GM13977 (cell line): ENCODE data around the gene PEAK1.

Experiments
- DNase-seq: peaks from one replicate; pipeline ENCODE4 v3.0.0; 2012; ENCODE audit warnings: low spot score
- in situ Hi-C: fragments of 300-500 bp; cut with MboI; formaldehyde crosslinking; loops from one replicate; pipeline ENCODE4 v1.12.0; 2022; ENCODE audit warnings: low sequenced_read_pairs, low pct_unique_long_range_greater_than_20kb, mixed read lengths, inconsistent platforms; ENCODE audit not compliant: unreplicated experiment
- TF ChIP-seq, protein P1 (sequence below): IDR thresholded peaks from 2 replicates; pipeline ENCODE4 v1.5.1; 2012; ENCODE audit warnings: mild to moderate bottlenecking, control low read depth; ENCODE audit not compliant: insufficient read depth; ENCODE audit errors: extremely low read depth, missing control alignments

PEAK1 gene

DNA sequence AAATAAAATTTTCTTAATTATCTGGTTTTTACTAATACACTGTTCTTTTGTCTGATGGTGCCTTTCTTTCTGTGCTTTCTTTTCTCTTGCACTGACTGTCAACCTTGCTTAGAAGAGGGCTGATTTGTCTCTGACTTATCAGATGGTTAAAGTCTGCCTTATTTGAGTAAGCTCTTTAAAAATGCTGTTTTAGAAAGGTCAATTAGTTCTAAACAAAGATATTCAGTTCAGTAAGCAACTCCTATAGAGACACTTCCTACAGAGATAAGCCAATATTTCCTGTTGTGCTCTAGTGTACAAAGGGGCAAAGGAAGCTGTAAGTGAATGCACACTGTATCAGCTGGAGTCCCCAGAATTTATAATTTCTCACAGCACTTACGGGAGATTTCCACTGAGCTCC, 195.6 kb downstream of the PEAK1 start:
- in situ Hi-C loops = no loop called here
- DNase-seq = no peak
- TF ChIP-seq, protein P1, sequence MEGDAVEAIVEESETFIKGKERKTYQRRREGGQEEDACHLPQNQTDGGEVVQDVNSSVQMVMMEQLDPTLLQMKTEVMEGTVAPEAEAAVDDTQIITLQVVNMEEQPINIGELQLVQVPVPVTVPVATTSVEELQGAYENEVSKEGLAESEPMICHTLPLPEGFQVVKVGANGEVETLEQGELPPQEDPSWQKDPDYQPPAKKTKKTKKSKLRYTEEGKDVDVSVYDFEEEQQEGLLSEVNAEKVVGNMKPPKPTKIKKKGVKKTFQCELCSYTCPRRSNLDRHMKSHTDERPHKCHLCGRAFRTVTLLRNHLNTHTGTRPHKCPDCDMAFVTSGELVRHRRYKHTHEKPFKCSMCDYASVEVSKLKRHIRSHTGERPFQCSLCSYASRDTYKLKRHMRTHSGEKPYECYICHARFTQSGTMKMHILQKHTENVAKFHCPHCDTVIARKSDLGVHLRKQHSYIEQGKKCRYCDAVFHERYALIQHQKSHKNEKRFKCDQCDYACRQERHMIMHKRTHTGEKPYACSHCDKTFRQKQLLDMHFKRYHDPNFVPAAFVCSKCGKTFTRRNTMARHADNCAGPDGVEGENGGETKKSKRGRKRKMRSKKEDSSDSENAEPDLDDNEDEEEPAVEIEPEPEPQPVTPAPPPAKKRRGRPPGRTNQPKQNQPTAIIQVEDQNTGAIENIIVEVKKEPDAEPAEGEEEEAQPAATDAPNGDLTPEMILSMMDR = no peak

DNA sequence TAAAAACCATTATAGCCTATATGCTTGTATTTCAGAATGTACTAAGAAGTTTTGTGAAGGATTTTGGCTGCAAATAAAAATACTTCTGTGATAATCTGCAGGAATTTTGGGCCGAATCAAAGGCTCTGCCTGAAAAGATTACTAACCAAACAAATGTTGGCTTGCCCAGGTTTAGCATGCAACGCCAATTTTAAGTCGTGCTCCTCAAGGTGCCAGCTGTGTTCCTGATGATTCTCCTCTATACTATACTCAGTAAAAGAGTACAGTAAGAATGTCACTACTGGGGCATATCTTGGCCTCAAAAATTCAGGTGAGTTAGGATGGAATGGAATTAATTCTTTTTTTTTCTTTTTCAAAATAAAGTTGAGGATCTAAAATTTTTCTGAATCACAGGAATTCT, 198.2 kb downstream of the PEAK1 start:
- DNase-seq = no peak
- in situ Hi-C loops = no loop called here
- TF ChIP-seq, protein P1 = no peak

GRCh38 chr15:77221174-77221573, 198.7 kb downstream of the PEAK1 start:
- no peak for DNase-seq
- in situ Hi-C loops = no loop called here
- TF ChIP-seq, protein P1 = no peak

DNA sequence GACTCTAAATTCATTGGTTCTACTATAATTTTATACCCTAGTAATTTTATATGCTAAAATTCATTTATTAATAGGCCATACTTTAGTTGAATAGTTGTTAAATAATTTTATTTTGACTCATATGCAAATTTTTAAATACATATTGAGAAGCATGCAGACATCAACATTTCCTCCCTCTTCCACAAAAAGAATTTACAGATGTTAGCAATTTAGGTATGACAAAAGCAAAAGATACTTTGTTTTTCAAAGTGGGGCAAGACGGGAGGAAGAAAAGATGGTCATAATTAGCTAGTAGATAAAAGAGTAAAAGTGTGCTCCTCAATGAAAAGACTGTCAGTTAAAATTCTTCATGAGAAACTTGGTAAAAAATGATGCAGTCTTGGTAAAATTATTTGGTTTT, 200.1 kb downstream of the PEAK1 start:
- TF ChIP-seq, protein P1 = no peak
- DNase-seq = no peak
- in situ Hi-C loops = no loop called here

- TF ChIP-seq, protein P1 = no peak
- DNase-seq = no peak
- in situ Hi-C loops = no loop called here
Measured at GRCh38 chr15:77209221-77209620, 210.7 kb downstream of the PEAK1 start.

- no peak for DNase-seq
- in situ Hi-C loops = no loop called here
- TF ChIP-seq, protein P1 = no peak
Measured at GRCh38 chr15:77208241-77208640, 211.7 kb downstream of the PEAK1 start.

DNA sequence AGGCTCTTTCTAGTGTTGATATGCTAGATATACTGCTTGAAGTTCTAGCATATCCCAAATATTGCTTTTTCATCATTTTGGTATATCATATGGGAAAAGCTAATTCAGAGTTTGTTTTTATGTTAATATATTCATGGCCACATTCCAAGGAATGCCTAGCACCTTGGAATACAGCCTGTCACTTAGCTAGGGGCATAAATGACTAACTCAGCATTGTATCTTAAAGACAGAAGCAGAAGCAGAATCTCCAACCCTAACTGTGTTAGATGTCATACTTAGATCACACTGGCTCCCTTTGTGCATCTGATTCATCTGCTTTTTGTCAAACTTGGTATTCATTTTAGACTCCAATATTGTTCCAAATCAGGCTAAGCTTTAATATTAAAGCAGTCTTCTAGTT, 218.2 kb downstream of the PEAK1 start:
- in situ Hi-C loops = no loop called here
- DNase-seq = no peak
- TF ChIP-seq, protein P1 = no peak
